GM19025 (cell line): ENCODE measurements around the gene PEDS1.
"Not testable (repeated sequence)": the region's sequence is repeated elsewhere in the genome, so short reads cannot be mapped to it uniquely, and the experiment has no call there.

Source experiments
- ATAC-seq: cut with Tn5 transposase; IDR thresholded peaks from one replicate; pipeline ENCODE4 v1.9.1; 2021; ENCODE audit warnings: mild to moderate bottlenecking, low read depth, moderate library complexity; ENCODE audit not compliant: unreplicated experiment

Gene PEDS1

GRCh38 chr20:50138120-50138478, 15.4 kb downstream of the PEDS1 start:
- ATAC-seq, result no peak

- ATAC-seq, result not testable (repeated sequence)
These were observed 15.8 kb downstream of the PEDS1 start for GRCh38 chr20:50137702-50138101.

- no peak for ATAC-seq
These were observed 16.5 kb downstream of the PEDS1 start for GRCh38 chr20:50136822-50137599.

GRCh38 chr20:50135157-50135556, 18.4 kb downstream of the PEDS1 start:
- ATAC-seq, result not testable (repeated sequence)

GRCh38 chr20:50133474-50134217, 19.9 kb downstream of the PEDS1 start:
- ATAC-seq, result no peak

GRCh38 chr20:50133041-50133440, 20.5 kb downstream of the PEDS1 start:
- no peak for ATAC-seq

GRCh38 chr20:50130995-50131394, 22.5 kb downstream of the PEDS1 start:
- ATAC-seq, result no peak

GRCh38 chr20:50130356-50130723, 23.2 kb downstream of the PEDS1 start:
- ATAC-seq, result no peak

- ATAC-seq, result no peak
These were observed 23.7 kb downstream of the PEDS1 start for GRCh38 chr20:50129662-50130355.

GRCh38 chr20:50128520-50128905, 25.0 kb downstream of the PEDS1 start:
- no peak for ATAC-seq

GRCh38 chr20:50127587-50128519, 25.7 kb downstream of the PEDS1 start:
- ATAC-seq, result no peak

GRCh38 chr20:50126662-50127061, 26.9 kb downstream of the PEDS1 start:
- ATAC-seq, result no peak

GRCh38 chr20:50125279-50125678, 28.2 kb downstream of the PEDS1 start:
- no peak for ATAC-seq

GRCh38 chr20:50124496-50124895, 29.0 kb downstream of the PEDS1 start:
- no peak for ATAC-seq

- ATAC-seq, result no peak
These were observed 30.1 kb downstream of the PEDS1 start for GRCh38 chr20:50123418-50123817.

- no peak for ATAC-seq
These were observed 30.8 kb downstream of the PEDS1 start for GRCh38 chr20:50122763-50123162.

GRCh38 chr20:50121858-50122271, 31.7 kb downstream of the PEDS1 start:
- ATAC-seq, result no peak

- ATAC-seq, result no peak
These were observed 32.4 kb downstream of the PEDS1 start for GRCh38 chr20:50120935-50121693.

GRCh38 chr20:50118203-50118602, 35.3 kb downstream of the PEDS1 start:
- no peak for ATAC-seq
